Measurements from ENCODE around the gene PPP4R3A. TPM values are rescaled to one million over a fixed set of nuclear protein-coding genes. Genes with fewer than 3 reads are reported as not detected.

The PPP4R3A gene
- total RNA-seq, 1 experiment from 2014 or later, result 148 TPM

GRCh38 chr14:91444335-91445020 is 65.6 kb downstream of the PPP4R3A start:
- no CpG with 5 or more reads among the region's 6 CpGs for WGBS (ENCODE audit: extremely low coverage, insufficient read length, low lambda C conversion rate)
- Mint-ChIP-seq H3K4me1 (no peaks in the 10 kb centered on the region), H3K27ac (no peak overlapping the region), H3K4me3 (no peak overlapping the region), H3K27me3 (ENCODE audit: low read depth) (peaks cover 1% of the 10 kb centered on the region; the same call in 1 of the 2 replicates), H3K9me3 (peaks cover 12 to 13% of the 10 kb centered on the region in 2 experiments), H3K36me3 (ENCODE audit: insufficient read depth in 1 of 3, low read depth in 3 of 3) (peaks cover 6 to 11% (median 6%) of the 10 kb centered on the region in 3 experiments; a peak in 6 of 7 replicates)
- no peaks in the 10 kb centered on the region for H4K20me1 ChIP-seq (ENCODE audit: control insufficient read depth, insufficient read depth, insufficient read length)
- TF ChIP-seq CTCF (conservative IDR thresholded peaks at IDR 0.05), result no peak
- H3K18ac ChIP-seq (ENCODE audit: insufficient read length, low read depth, low read length), result no peak overlapping the region
- no peak overlapping the region for H3K23ac ChIP-seq (ENCODE audit: insufficient read length, low read depth, low read length)
- H3K79me2 ChIP-seq (ENCODE audit: insufficient read depth, low read length), result no peaks in the 10 kb centered on the region
- no peak overlapping the region for H2BK12ac ChIP-seq (ENCODE audit: insufficient read length, low read depth, low read length)
- no peak overlapping the region for H4K8ac ChIP-seq (replicated peaks; ENCODE audit: insufficient read length, low read depth, low read length)
- no peaks in the 10 kb centered on the region for H3K23me2 ChIP-seq (ENCODE audit: insufficient read length, low read depth, low read length, poor library complexity, severe bottlenecking)
- H3K4me1 ChIP-seq (ENCODE audit: insufficient read depth, low read length), result no peaks in the 10 kb centered on the region
- H2BK20ac ChIP-seq (ENCODE audit: low read depth, low read length, poor library complexity, severe bottlenecking), result no peak overlapping the region
- no peak overlapping the region for H4K91ac ChIP-seq (ENCODE audit: insufficient read length, low read depth, low read length)
- no peak overlapping the region for H2AFZ ChIP-seq (ENCODE audit: low read length)
- H3K14ac ChIP-seq (ENCODE audit: insufficient read depth, low read length), result no peak overlapping the region
- H3K4ac ChIP-seq (ENCODE audit: low read depth, low read length), result no peak overlapping the region
- no peak overlapping the region for H3K27ac ChIP-seq (ENCODE audit: insufficient read length, low read depth, low read length)
- no peaks in the 10 kb centered on the region for H3K27me3 ChIP-seq (ENCODE audit: insufficient read depth, low read length)
- H3K9ac ChIP-seq (ENCODE audit: extremely low read depth, insufficient read length, low read length), result no peak overlapping the region
- H2AK5ac ChIP-seq (ENCODE audit: insufficient read length, low read length), result no peak overlapping the region
- no peak for DNase-seq
- no peak overlapping the region for H3K4me2 ChIP-seq (ENCODE audit: insufficient read depth, insufficient read length, low read length)
- H2BK15ac ChIP-seq (ENCODE audit: low read depth, low read length), result no peak overlapping the region
- no peak overlapping the region for H3K56ac ChIP-seq (ENCODE audit: insufficient read length, low read depth, low read length)
- no peak overlapping the region for H3T11ph ChIP-seq (ENCODE audit: low read length)
- no peaks in the 10 kb centered on the region for H3K79me1 ChIP-seq (ENCODE audit: insufficient read depth, low read depth, low read length, poor library complexity, severe bottlenecking)
- no peak overlapping the region for H2BK5ac ChIP-seq (ENCODE audit: insufficient read length, low read length)
- no peak overlapping the region for H4K5ac ChIP-seq (ENCODE audit: insufficient read length, low read depth, low read length)
- H3K9me3 ChIP-seq (ENCODE audit: control insufficient read depth, low read depth, low read length), result peaks cover 8% of the 10 kb centered on the region
- H2BK120ac ChIP-seq (ENCODE audit: low read depth, low read length, poor library complexity, severe bottlenecking), result no peak overlapping the region
